ENCODE results near the gene CGN. TPM values are rescaled to one million over a fixed set of nuclear protein-coding genes. Genes with fewer than 3 reads are reported as not detected.

The CGN gene
- total and polyA plus RNA-seq, 2 of the 13 experiments (the other 11 are each of a cell fraction or from before 2014, with no cell fraction given), result 0.75 to 0.81 TPM

DNA sequence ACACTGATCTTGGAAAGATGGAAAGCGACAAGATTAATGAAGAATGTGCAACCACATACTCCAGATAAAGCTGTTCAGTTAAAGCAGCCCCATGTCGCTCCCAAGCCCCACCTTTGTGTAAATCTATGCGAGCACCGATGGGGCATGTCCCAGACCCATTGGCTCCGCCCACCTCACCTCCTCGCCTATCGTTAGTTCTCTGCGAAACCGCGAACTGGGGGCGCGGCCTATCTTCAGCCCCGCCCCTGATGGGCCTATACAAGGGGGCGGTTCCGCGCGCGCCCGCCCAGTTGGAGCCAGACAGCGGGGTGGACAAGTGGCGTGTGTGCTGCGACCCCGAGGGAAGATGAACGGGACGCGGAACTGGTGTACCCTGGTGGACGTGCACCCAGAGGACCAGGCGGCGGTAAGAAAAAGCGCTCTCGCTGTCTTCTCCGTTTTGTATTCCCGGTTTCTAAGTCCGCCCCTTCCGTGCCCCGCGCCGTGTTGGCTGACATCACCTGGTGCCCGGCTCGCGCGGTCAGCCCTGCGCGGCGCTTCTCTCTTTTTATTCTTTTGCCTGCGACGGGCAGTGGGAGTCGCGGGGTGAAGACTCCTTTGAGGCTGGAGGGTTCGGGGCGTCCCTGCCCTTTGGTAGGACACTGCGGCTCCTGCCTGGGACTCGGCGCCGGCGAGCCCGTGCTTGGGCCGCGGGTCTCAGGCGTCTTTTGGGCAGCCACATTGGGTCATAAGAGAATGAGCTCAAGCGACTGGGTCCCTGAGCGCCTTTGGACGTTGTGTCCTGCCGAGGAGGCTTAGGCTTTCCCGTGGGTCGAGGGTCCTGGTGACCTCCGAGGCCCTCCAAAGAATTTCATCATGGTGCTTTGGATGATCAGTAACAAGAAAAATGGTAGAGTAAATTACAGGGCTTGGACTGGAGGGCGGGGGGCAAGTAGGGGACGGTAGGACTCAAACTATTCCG lies 29.1 kb downstream of the CGN start, which contains the start of gene TUFT1 (continued):
- TF ChIP-seq HMGXB3 (CRISPR knock-in tag; IDR thresholded peaks at IDR 0.05; ENCODE audit: borderline replicate concordance), result no peak
- no peak for TF ChIP-seq ZNF720 (CRISPR knock-in tag; IDR thresholded peaks at IDR 0.05)
- TF ChIP-seq POLR2AphosphoS5 (IDR thresholded peaks at IDR 0.05; ENCODE audit: low read depth, low read length), result peak; percentile 99
- TF ChIP-seq TBP (CRISPR knock-in tag; IDR thresholded peaks at IDR 0.05), result 0 out of 2 replicates have a peak, but pooled peaks have one; percentile 56
- no peak for TF ChIP-seq FOSL1 (CRISPR knock-in tag; IDR thresholded peaks at IDR 0.05; ENCODE audit: borderline replicate concordance)
- TF ChIP-seq NPAS2 (CRISPR knock-in tag; IDR thresholded peaks at IDR 0.05; ENCODE audit: borderline replicate concordance), result no peak
- no peak for TF ChIP-seq FOXP1 (IDR thresholded peaks at IDR 0.05)
- no peak for TF ChIP-seq FOXP1 (CRISPR knock-in tag; IDR thresholded peaks at IDR 0.05)
- TF ChIP-seq BCL6 (CRISPR knock-in tag; IDR thresholded peaks at IDR 0.05), result no peak; the same call in 1 of the 2 replicates
- no peak; the same call in 1 of the 2 replicates for TF ChIP-seq MEF2D (CRISPR knock-in tag; IDR thresholded peaks at IDR 0.05)
- TF ChIP-seq NRL (CRISPR knock-in tag; IDR thresholded peaks at IDR 0.05; ENCODE audit: borderline replicate concordance), result no peak
- TF ChIP-seq ATF7-NPFF (CRISPR knock-in tag; IDR thresholded peaks at IDR 0.05; ENCODE audit: low read depth), result peak; percentile 43; the same call in 1 of the 2 replicates
- peak; percentile 67; the same call in 1 of the 2 replicates for TF ChIP-seq ZNF547 (CRISPR knock-in tag; IDR thresholded peaks at IDR 0.05)
- TF ChIP-seq HIVEP1 (CRISPR knock-in tag; IDR thresholded peaks at IDR 0.05), result peak; percentile 52; the same call in 1 of the 2 replicates
- no peak for TF ChIP-seq ZNF562 (CRISPR knock-in tag; IDR thresholded peaks at IDR 0.05; ENCODE audit: borderline replicate concordance)
- TF ChIP-seq, protein P1, sequence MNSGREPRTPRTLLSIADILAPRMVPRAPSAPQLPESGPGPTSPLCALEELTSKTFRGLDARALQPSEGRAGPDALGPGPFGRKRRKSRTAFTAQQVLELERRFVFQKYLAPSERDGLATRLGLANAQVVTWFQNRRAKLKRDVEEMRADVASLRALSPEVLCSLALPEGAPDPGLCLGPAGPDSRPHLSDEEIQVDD (CRISPR knock-in tag; IDR thresholded peaks at IDR 0.05; ENCODE audit: borderline replicate concordance), result no peak
- TF ChIP-seq, protein P2, sequence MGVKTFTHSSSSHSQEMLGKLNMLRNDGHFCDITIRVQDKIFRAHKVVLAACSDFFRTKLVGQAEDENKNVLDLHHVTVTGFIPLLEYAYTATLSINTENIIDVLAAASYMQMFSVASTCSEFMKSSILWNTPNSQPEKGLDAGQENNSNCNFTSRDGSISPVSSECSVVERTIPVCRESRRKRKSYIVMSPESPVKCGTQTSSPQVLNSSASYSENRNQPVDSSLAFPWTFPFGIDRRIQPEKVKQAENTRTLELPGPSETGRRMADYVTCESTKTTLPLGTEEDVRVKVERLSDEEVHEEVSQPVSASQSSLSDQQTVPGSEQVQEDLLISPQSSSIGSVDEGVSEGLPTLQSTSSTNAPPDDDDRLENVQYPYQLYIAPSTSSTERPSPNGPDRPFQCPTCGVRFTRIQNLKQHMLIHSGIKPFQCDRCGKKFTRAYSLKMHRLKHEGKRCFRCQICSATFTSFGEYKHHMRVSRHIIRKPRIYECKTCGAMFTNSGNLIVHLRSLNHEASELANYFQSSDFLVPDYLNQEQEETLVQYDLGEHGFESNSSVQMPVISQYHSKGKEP (CRISPR knock-in tag; IDR thresholded peaks at IDR 0.05), result 0 out of 2 replicates have a peak, but pooled peaks have one; percentile 33
- peak; percentile 30; the same call in 1 of the 2 replicates for TF ChIP-seq ZNF589 (CRISPR knock-in tag; conservative IDR thresholded peaks at IDR 0.05)
- TF ChIP-seq ZNF138 (CRISPR knock-in tag; IDR thresholded peaks at IDR 0.05; ENCODE audit: low read depth), result 0 out of 2 replicates have a peak, but pooled peaks have one; percentile 78
- TF ChIP-seq, protein P3, sequence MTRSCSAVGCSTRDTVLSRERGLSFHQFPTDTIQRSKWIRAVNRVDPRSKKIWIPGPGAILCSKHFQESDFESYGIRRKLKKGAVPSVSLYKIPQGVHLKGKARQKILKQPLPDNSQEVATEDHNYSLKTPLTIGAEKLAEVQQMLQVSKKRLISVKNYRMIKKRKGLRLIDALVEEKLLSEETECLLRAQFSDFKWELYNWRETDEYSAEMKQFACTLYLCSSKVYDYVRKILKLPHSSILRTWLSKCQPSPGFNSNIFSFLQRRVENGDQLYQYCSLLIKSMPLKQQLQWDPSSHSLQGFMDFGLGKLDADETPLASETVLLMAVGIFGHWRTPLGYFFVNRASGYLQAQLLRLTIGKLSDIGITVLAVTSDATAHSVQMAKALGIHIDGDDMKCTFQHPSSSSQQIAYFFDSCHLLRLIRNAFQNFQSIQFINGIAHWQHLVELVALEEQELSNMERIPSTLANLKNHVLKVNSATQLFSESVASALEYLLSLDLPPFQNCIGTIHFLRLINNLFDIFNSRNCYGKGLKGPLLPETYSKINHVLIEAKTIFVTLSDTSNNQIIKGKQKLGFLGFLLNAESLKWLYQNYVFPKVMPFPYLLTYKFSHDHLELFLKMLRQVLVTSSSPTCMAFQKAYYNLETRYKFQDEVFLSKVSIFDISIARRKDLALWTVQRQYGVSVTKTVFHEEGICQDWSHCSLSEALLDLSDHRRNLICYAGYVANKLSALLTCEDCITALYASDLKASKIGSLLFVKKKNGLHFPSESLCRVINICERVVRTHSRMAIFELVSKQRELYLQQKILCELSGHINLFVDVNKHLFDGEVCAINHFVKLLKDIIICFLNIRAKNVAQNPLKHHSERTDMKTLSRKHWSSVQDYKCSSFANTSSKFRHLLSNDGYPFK (CRISPR knock-in tag; IDR thresholded peaks at IDR 0.05; ENCODE audit: borderline replicate concordance), result peak; percentile 38; the same call in 1 of the 2 replicates
